Immature natural killer cell (primary cell): Measurements from ENCODE around the gene SMARCAL1. TPM values are rescaled to one million over a fixed set of nuclear protein-coding genes. Genes with fewer than 3 reads are reported as not detected.
A peak's percentile ranks its signal among the peaks of the same experiment; 100 is the strongest.

Experiments
- DNase-seq, 3 donors: peaks; one replicate each; pipeline ENCODE4 v3.0.0; 2022; ENCODE audit warnings: mixed read lengths in 1 of 3
- H3K27ac Mint-ChIP-seq, 6 donors: one replicate each; pipeline ENCODE4 v1.8.0; 2020; ENCODE audit warnings: mixed read lengths in 6 of 6, mild to moderate bottlenecking in 5 of 6, inconsistent platforms in 4 of 6, moderate library complexity in 3 of 6
- H3K27me3 Mint-ChIP-seq, 3 donors: one replicate each; pipeline ENCODE4 v1.8.0; 2020 to 2021; ENCODE audit warnings: low read depth in 3 of 3, mild to moderate bottlenecking in 3 of 3, mixed read lengths in 3 of 3, moderate library complexity in 3 of 3, inconsistent platforms in 1 of 3
- H3K36me3 Mint-ChIP-seq, 3 donors: one replicate each; pipeline ENCODE4 v1.8.0; 2020; ENCODE audit warnings: mixed read lengths in 3 of 3, inconsistent platforms in 2 of 3, mild to moderate bottlenecking in 2 of 3
- H3K4me1 Mint-ChIP-seq, 2 donors: one replicate each; pipeline ENCODE4 v1.8.0; 2020; ENCODE audit warnings: inconsistent platforms in 2 of 2, mild to moderate bottlenecking in 2 of 2, mixed read lengths in 2 of 2, moderate library complexity in 1 of 2
- H3K4me3 Mint-ChIP-seq, 5 donors: one replicate each; pipeline ENCODE4 v1.8.0; 2020; ENCODE audit warnings: mild to moderate bottlenecking in 5 of 5, mixed read lengths in 5 of 5, inconsistent platforms in 3 of 5, moderate library complexity in 3 of 5
- H3K9me3 Mint-ChIP-seq, 6 donors: one replicate each; pipeline ENCODE4 v1.8.0; 2020; ENCODE audit warnings: mild to moderate bottlenecking in 6 of 6, mixed read lengths in 6 of 6, inconsistent platforms in 4 of 6, moderate library complexity in 3 of 6
- polyA plus RNA-seq, 3 donors: library from polyadenylated mRNA; unstranded; fragments of 300-500 nt; fragmentation: Illumina TruSeq; gene quantifications; one replicate each; pipeline ENCODE4 v1.2.3, GENCODE V29; 2021

The SMARCAL1 gene
- polyA plus RNA-seq, 3 donors from 2014 or later, result 15.1 to 34.6 (median 15.2) TPM

DNA sequence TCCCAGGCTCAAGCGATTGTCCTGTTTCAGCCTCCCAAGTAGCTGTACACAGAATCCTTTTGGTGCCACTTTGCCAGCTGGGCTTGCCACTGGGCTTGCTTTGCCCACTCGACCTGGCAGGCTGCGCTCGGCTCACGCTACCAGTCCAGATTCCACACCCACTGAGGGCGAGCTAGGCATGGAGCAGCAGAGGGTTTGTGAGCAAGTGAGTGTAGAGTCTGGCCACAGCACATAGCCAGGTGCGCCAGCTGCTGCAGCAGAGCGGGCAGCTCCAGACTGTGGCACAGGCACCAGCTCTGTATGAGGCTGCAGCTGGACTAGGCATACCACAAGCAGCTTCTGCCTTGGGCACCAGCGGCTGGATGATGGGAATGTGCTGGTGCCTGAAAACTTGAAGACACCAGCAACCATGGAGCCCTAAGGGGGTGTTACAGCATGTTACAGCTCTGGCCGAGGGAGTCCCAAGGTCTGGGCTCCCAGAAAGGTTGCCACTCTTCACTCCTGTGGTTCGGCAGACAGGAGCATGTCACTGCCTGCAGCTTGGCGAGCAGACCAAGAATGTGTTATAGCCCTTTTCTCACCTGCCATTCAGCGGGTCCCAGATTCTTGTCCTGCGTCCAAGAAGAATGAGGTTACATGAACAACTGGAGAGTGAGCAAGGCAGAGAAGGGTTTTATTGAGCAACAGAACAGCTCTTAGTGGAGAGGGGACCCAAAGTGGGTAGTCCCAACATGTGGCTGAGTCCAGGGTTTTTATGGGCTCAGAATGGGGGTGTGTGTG lies 12.9 kb downstream of the SMARCAL1 start:
- Mint-ChIP-seq H3K27me3 (no peaks in the 10 kb centered on the region), H3K27ac (no peak overlapping the region), H3K9me3 (no peaks in the 10 kb centered on the region), H3K36me3 (peaks cover 46 to 72% (median 53%) of the 10 kb centered on the region in 3 donors), H3K4me3 (no peak overlapping the region), H3K4me1 (peaks cover 28 to 48% of the 10 kb centered on the region in 2 donors)
- no peak for DNase-seq

DNA sequence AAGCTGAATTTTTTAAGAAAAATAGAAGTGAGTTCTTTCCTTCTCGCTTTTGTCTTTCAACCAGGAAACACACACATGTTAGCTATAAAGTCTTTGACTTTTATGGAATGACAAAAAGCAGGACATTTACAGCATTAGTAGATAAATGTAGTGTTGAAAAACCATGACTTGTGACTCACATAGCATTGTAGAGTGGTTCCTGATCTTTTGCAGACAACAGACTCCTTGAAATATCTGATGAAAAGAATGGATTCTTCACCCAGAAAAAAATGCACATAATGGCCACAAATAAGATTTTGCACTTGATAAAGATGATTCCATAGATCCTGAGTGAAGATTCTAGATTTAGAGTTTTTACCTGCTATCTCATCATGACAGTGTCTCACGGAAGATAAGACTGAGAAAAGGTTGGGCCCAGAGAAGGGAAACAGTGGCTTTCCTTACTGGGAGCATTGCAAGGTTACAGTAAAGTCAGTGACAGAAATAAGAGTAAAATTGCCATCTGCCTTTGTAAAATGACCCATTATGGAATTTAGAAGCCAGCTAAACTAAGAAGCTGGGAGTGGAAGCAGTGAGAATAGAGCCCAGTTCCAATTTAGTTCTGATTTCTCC lies 14.0 kb downstream of the SMARCAL1 start:
- H3K4me3 Mint-ChIP-seq, result no peak overlapping the region
- no peaks in the 10 kb centered on the region for H3K27me3 Mint-ChIP-seq
- H3K27ac Mint-ChIP-seq, result no peak overlapping the region
- H3K36me3 Mint-ChIP-seq, result peaks cover 48 to 71% (median 53%) of the 10 kb centered on the region in 3 donors
- H3K4me1 Mint-ChIP-seq, result peaks cover 28 to 46% of the 10 kb centered on the region in 2 donors
- DNase-seq, result no peak
- H3K9me3 Mint-ChIP-seq, result no peaks in the 10 kb centered on the region

- Mint-ChIP-seq H3K27ac (no peak overlapping the region), H3K36me3 (peaks cover 49 to 73% (median 52%) of the 10 kb centered on the region in 3 donors)
These were observed 14.7 kb downstream of the SMARCAL1 start for GRCh38 chr2:216426938-216427337.

GRCh38 chr2:216428618-216429350 lies 16.5 kb downstream of the SMARCAL1 start:
- Mint-ChIP-seq H3K4me3 (no peak overlapping the region), H3K27me3 (no peaks in the 10 kb centered on the region), H3K4me1 (peaks cover 10 to 25% of the 10 kb centered on the region in 2 donors), H3K27ac (peak overlapping the region in 1 of 6 donors; percentile 13), H3K36me3 (peaks cover 55 to 74% (median 56%) of the 10 kb centered on the region in 3 donors), H3K9me3 (peaks cover 0 to 2% (median 0%) of the 10 kb centered on the region in 6 donors)
- no peak for DNase-seq

More at GRCh38 chr2:216426938-216427337, 14.7 kb downstream of the SMARCAL1 start:
- Mint-ChIP-seq H3K27me3 (no peaks in the 10 kb centered on the region), H3K9me3 (peaks cover 0 to 2% (median 0%) of the 10 kb centered on the region in 6 donors), H3K4me1 (peaks cover 24 to 41% of the 10 kb centered on the region in 2 donors), H3K4me3 (no peak overlapping the region)
- DNase-seq, result no peak

DNA sequence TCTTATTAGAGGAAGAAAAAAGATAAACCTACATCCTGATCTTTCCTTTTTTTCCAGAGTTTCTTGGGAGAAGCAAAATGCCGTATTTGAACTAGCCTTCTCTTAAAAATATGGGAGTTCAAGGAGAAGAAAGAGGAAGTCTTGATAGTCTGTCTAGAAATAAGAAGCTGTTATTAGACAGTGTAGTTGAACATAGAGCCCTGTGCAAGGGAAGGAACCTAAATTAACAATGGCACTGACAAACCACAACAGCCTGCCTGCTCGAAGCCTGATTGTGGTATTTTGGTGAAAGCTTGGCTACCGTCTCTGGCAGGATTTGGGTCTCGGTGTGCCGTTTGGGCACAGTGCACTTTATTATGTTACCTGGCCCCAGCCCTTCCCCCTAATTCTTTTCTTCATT lies 17.1 kb downstream of the SMARCAL1 start:
- Mint-ChIP-seq H3K27ac (peak overlapping the region in 1 of 6 donors; percentile 13), H3K36me3 (peaks cover 57 to 77% (median 58%) of the 10 kb centered on the region in 3 donors), H3K9me3 (peaks cover 0 to 2% (median 0%) of the 10 kb centered on the region in 6 donors), H3K4me1 (peaks cover 4 to 18% of the 10 kb centered on the region in 2 donors), H3K4me3 (no peak overlapping the region), H3K27me3 (no peaks in the 10 kb centered on the region)
- DNase-seq, result no peak

GRCh38 chr2:216430811-216431530 lies 18.7 kb downstream of the SMARCAL1 start:
- Mint-ChIP-seq H3K27ac (no peak overlapping the region), H3K4me3 (no peak overlapping the region), H3K27me3 (no peaks in the 10 kb centered on the region), H3K36me3 (peaks cover 55 to 75% (median 56%) of the 10 kb centered on the region in 3 donors), H3K9me3 (peaks cover 0 to 2% (median 0%) of the 10 kb centered on the region in 6 donors), H3K4me1 (peaks cover 1 to 13% of the 10 kb centered on the region in 2 donors)
- DNase-seq, result no peak

GRCh38 chr2:216431531-216431856 lies 19.2 kb downstream of the SMARCAL1 start:
- Mint-ChIP-seq H3K27me3 (no peaks in the 10 kb centered on the region), H3K27ac (peak overlapping the region in 1 of 6 donors; percentile 72), H3K36me3 (peaks cover 55 to 74% (median 60%) of the 10 kb centered on the region in 3 donors), H3K9me3 (peaks cover 0 to 2% (median 0%) of the 10 kb centered on the region in 6 donors), H3K4me3 (no peak overlapping the region), H3K4me1 (peaks cover 1 to 13% of the 10 kb centered on the region in 2 donors)
- no peak for DNase-seq

GRCh38 chr2:216436383-216436782 lies 24.1 kb downstream of the SMARCAL1 start:
- Mint-ChIP-seq H3K27me3 (no peaks in the 10 kb centered on the region), H3K4me3 (no peak overlapping the region), H3K36me3 (peaks cover 39 to 67% (median 49%) of the 10 kb centered on the region in 3 donors), H3K27ac (no peak overlapping the region), H3K4me1 (no peaks in the 10 kb centered on the region), H3K9me3 (peaks cover 0 to 2% (median 0%) of the 10 kb centered on the region in 6 donors)
- no peak for DNase-seq

- Mint-ChIP-seq H3K27me3 (no peaks in the 10 kb centered on the region), H3K27ac (no peak overlapping the region), H3K36me3 (peaks cover 28 to 65% (median 33%) of the 10 kb centered on the region in 3 donors), H3K4me1 (no peaks in the 10 kb centered on the region), H3K4me3 (no peak overlapping the region), H3K9me3 (no peaks in the 10 kb centered on the region)
- no peak for DNase-seq
These were observed 29.2 kb downstream of the SMARCAL1 start for GRCh38 chr2:216441308-216442010.

- Mint-ChIP-seq H3K36me3 (peaks cover 48 to 79% (median 57%) of the 10 kb centered on the region in 3 donors), H3K4me1 (no peaks in the 10 kb centered on the region), H3K27ac (no peak overlapping the region), H3K4me3 (no peak overlapping the region), H3K27me3 (peaks cover 0 to 4% (median 0%) of the 10 kb centered on the region in 3 donors), H3K9me3 (no peaks in the 10 kb centered on the region)
- no peak for DNase-seq
These were observed 33.2 kb downstream of the SMARCAL1 start for GRCh38 chr2:216445501-216445900.

DNA sequence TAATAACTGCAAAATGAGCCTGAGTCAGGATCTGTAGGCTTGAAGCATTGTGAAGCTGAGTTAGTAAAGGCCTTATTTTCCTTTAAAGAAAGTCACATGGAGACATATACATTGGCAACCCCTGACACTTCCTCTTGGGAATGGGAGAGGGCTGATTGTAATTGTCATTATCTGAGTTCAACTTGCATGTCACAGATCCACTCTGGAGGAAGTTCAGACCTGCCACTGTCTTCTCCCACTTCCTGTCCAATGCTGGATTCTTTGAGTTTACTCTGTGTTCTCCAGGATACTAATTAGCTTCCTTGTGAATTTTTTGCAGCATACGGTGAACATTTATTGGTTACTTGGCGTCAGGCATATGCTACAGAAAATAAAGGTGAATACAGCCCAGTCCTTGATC lies 34.1 kb downstream of the SMARCAL1 start:
- peaks cover 0 to 5% (median 0%) of the 10 kb centered on the region in 3 donors for H3K27me3 Mint-ChIP-seq
- DNase-seq, result no peak
- H3K4me1 Mint-ChIP-seq, result no peaks in the 10 kb centered on the region
- no peaks in the 10 kb centered on the region for H3K9me3 Mint-ChIP-seq
- H3K36me3 Mint-ChIP-seq, result peaks cover 47 to 81% (median 58%) of the 10 kb centered on the region in 3 donors
- no peak overlapping the region for H3K4me3 Mint-ChIP-seq
- H3K27ac Mint-ChIP-seq, result no peak overlapping the region

DNA sequence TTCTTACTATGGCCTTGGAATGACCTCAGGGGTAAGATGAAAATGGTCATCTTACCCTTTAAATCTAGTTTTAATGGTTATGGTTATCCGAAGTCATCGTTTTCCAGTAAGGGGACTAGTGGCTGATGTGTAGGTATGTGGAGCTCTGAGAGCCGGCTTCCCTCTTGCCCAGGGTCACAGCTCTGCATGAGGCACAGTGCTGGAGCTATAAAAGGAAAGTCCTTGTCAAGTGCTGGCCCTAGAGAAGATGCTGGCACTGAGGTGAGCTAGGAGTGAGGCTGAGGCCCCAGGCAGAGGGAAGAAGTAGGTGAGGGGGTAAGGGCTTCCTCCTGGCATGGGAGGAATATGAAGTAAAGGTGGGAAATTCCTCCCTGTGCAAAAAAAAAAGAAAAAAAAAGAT lies 35.0 kb downstream of the SMARCAL1 start:
- Mint-ChIP-seq H3K27me3 (peaks cover 0 to 5% (median 0%) of the 10 kb centered on the region in 3 donors), H3K9me3 (no peaks in the 10 kb centered on the region), H3K36me3 (peaks cover 52 to 84% (median 64%) of the 10 kb centered on the region in 3 donors), H3K4me1 (no peaks in the 10 kb centered on the region), H3K4me3 (no peak overlapping the region), H3K27ac (peak overlapping the region in 1 of 6 donors; percentile 40)
- no peak for DNase-seq

- H3K36me3 Mint-ChIP-seq, result peaks cover 55 to 87% (median 63%) of the 10 kb centered on the region in 3 donors
- no peak overlapping the region for H3K27ac Mint-ChIP-seq
- H3K27me3 Mint-ChIP-seq, result peaks cover 0 to 5% (median 0%) of the 10 kb centered on the region in 3 donors
- H3K4me3 Mint-ChIP-seq, result no peak overlapping the region
- no peaks in the 10 kb centered on the region for H3K4me1 Mint-ChIP-seq
- no peaks in the 10 kb centered on the region for H3K9me3 Mint-ChIP-seq
- DNase-seq, result no peak
These were observed 36.5 kb downstream of the SMARCAL1 start for GRCh38 chr2:216448829-216449228.
